OCI-LY1 (cell line): Measurements from ENCODE around the gene ARID5B.

Experiments used
- EZH2 ChIP-seq: fragments of 200-600 bp; sonication (generic), shearing (Covaris generic); IDR thresholded peaks from 2 replicates; pipeline ENCODE4 v1.8.0; 2017; ENCODE audit warnings: borderline replicate concordance, mixed run types, mild to moderate bottlenecking, antibody characterized with exemption, low read length, moderate library complexity, mixed read lengths
- TF ChIP-seq, protein P1 (sequence below): fragments of 200-600 bp; sonication (generic), shearing (Covaris generic); IDR thresholded peaks from 2 replicates; pipeline ENCODE4 v1.5.1; 2017; ENCODE audit warnings: mild to moderate bottlenecking, antibody characterized with exemption, low read length, moderate library complexity, mixed read lengths

DNA sequence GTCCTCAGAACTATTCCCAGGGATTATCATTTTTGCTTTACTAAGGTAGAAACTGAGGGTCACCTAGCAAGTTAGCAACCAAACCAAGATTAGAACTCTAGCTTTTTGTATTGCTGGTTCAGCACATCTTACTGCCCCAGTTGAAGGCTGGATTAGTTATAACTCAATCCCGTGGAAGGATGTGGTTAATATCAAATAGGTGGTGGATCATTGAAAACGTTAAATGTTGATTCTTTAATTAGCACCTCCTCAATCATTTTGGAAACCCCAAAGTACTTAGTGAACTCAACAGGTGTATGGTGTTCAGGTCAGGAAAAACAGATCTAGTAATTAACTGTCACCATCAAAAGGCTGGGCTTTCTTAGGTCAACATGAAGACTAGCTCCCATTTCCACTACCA, 152.4 kb downstream of the ARID5B start:
- TF ChIP-seq, protein P1, sequence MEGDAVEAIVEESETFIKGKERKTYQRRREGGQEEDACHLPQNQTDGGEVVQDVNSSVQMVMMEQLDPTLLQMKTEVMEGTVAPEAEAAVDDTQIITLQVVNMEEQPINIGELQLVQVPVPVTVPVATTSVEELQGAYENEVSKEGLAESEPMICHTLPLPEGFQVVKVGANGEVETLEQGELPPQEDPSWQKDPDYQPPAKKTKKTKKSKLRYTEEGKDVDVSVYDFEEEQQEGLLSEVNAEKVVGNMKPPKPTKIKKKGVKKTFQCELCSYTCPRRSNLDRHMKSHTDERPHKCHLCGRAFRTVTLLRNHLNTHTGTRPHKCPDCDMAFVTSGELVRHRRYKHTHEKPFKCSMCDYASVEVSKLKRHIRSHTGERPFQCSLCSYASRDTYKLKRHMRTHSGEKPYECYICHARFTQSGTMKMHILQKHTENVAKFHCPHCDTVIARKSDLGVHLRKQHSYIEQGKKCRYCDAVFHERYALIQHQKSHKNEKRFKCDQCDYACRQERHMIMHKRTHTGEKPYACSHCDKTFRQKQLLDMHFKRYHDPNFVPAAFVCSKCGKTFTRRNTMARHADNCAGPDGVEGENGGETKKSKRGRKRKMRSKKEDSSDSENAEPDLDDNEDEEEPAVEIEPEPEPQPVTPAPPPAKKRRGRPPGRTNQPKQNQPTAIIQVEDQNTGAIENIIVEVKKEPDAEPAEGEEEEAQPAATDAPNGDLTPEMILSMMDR, result no peak
- TF ChIP-seq EZH2, result no peak
